Transverse colon (tissue), 4 donors: ENCODE measurements around the gene SETD1A.

Experiments
- EP300 ChIP-seq: sonication (generic); formaldehyde crosslinking; IDR thresholded peaks from one replicate; pipeline ENCODE4 v1.6.1; 2017; ENCODE audit warnings: antibody characterized with exemption, low read depth
- POLR2AphosphoS5 ChIP-seq, 3 donors: sonication (generic); formaldehyde crosslinking; IDR thresholded peaks; one replicate each; pipeline ENCODE4 v1.6.1; 2016; ENCODE audit warnings: antibody characterized with exemption in 3 of 3
- TF ChIP-seq, protein P1 (sequence below), 5 experiments: fragments of 200-600 bp in 3 of 5; fragments of 450-650 bp in 2 of 5; sonication (generic) in 3 of 5; IDR thresholded peaks; 1 replicate in 2 of 5; 2 replicates in 3 of 5; pipeline ENCODE4 v1.5.1; 2016 to 2017; ENCODE audit warnings: antibody characterized with exemption in 5 of 5, inconsistent platforms in 3 of 5, mild to moderate bottlenecking in 2 of 5, moderate library complexity in 1 of 5

DNA sequence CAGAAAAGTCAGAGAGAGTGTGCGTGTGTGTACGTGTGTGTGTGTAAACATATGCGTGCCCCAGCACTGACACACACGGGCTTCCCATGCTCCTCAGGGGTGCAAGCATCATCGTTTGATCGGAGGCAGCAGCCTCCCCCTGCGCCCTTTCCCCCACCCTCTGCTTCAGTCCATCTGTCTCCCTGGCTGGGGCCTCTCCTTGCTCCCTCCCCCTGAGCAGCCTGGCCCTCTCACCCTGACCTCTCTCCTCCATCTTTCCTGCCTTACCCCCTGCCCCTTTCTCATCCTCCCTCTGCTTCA is 48.5 kb downstream of the SETD1A start:
- TF ChIP-seq, protein P1, sequence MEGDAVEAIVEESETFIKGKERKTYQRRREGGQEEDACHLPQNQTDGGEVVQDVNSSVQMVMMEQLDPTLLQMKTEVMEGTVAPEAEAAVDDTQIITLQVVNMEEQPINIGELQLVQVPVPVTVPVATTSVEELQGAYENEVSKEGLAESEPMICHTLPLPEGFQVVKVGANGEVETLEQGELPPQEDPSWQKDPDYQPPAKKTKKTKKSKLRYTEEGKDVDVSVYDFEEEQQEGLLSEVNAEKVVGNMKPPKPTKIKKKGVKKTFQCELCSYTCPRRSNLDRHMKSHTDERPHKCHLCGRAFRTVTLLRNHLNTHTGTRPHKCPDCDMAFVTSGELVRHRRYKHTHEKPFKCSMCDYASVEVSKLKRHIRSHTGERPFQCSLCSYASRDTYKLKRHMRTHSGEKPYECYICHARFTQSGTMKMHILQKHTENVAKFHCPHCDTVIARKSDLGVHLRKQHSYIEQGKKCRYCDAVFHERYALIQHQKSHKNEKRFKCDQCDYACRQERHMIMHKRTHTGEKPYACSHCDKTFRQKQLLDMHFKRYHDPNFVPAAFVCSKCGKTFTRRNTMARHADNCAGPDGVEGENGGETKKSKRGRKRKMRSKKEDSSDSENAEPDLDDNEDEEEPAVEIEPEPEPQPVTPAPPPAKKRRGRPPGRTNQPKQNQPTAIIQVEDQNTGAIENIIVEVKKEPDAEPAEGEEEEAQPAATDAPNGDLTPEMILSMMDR (IDR thresholded peaks at IDR 0.05): no peak
- TF ChIP-seq EP300 (no peak), POLR2AphosphoS5 (IDR thresholded peaks at IDR 0.05) (no peak)
